ENCODE measurements around the gene ALOX12B. TPM values are rescaled to one million over a fixed set of nuclear protein-coding genes. Genes with fewer than 3 reads are reported as not detected.
A peak's percentile ranks its signal among the peaks of the same experiment; 100 is the strongest.

The ALOX12B gene
- total RNA-seq, 1 experiment from 2014 or later: 0.22 TPM

- H3K4me2 ChIP-seq (ENCODE audit: low read depth, low read length, poor library complexity, severe bottlenecking): no peak overlapping the region
- no peak overlapping the region for H3K9ac ChIP-seq (ENCODE audit: low read length)
- DNase-seq: no peak
- no peak overlapping the region for H3K4me3 ChIP-seq (ENCODE audit: low read length)
- no peaks in the 10 kb centered on the region for H3K9me2 ChIP-seq (replicated peaks; ENCODE audit: insufficient read depth, low read length)
- H3K9me3 ChIP-seq (ENCODE audit: low read length): no peaks in the 10 kb centered on the region
- H3K79me2 ChIP-seq (ENCODE audit: low read length): no peaks in the 10 kb centered on the region
- no peaks in the 10 kb centered on the region for H3K27me3 ChIP-seq (ENCODE audit: low read length)
- H2AFZ ChIP-seq (ENCODE audit: low read length): no peak overlapping the region
- H3K4me1 ChIP-seq (ENCODE audit: low read length): peaks cover 2% of the 10 kb centered on the region; the same call in 1 of the 2 replicates
- no peak overlapping the region for H3K27ac ChIP-seq (ENCODE audit: low read length)
- H3K36me3 ChIP-seq (ENCODE audit: insufficient read depth, low read length): no peaks in the 10 kb centered on the region
- H4K20me1 ChIP-seq (ENCODE audit: insufficient read depth, low read depth, low read length): no peaks in the 10 kb centered on the region
Measured at GRCh38 chr17:8100763-8101162, 13.2 kb upstream of the ALOX12B start.

- no peak overlapping the region for H3K27ac ChIP-seq (ENCODE audit: low read length)
- peaks cover 2% of the 10 kb centered on the region; the same call in 1 of the 2 replicates for H3K4me1 ChIP-seq (ENCODE audit: low read length)
- no peak overlapping the region for H3K9ac ChIP-seq (ENCODE audit: low read length)
- no peaks in the 10 kb centered on the region for H3K79me2 ChIP-seq (ENCODE audit: low read length)
- H3K36me3 ChIP-seq (ENCODE audit: insufficient read depth, low read length): no peaks in the 10 kb centered on the region
- no peak for DNase-seq
- no peaks in the 10 kb centered on the region for H3K9me3 ChIP-seq (ENCODE audit: low read length)
- H2AFZ ChIP-seq (ENCODE audit: low read length): no peak overlapping the region
- H4K20me1 ChIP-seq (ENCODE audit: insufficient read depth, low read depth, low read length): no peaks in the 10 kb centered on the region
- no peaks in the 10 kb centered on the region for H3K27me3 ChIP-seq (ENCODE audit: low read length)
- no peak overlapping the region for H3K4me2 ChIP-seq (ENCODE audit: low read depth, low read length, poor library complexity, severe bottlenecking)
- no peak overlapping the region for H3K4me3 ChIP-seq (ENCODE audit: low read length)
- no peaks in the 10 kb centered on the region for H3K9me2 ChIP-seq (replicated peaks; ENCODE audit: insufficient read depth, low read length)
Measured at GRCh38 chr17:8100111-8100510, 12.6 kb upstream of the ALOX12B start.

DNA sequence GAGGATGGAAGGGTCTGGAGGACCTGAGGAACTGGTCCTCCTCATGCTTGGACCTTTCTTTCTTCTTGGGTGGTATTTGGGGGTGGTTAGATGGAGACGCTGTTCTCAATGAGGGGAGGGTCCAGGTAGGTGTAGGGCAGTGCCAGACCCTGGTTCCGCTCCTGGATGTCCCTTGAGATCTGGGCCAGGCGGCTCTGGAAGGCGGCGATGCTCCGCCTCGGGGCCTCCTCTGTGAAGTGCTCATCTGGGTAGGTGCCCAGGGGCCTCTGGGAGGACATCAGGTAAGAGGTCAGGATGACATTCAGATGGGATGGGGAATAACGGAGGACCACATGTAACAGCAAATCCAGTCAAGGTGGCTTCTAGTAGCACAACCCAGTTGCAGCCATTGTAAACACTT, 9.0 kb upstream of the ALOX12B start:
- H3K27me3 ChIP-seq (ENCODE audit: low read length): no peaks in the 10 kb centered on the region
- H3K4me2 ChIP-seq (ENCODE audit: low read depth, low read length, poor library complexity, severe bottlenecking): no peak overlapping the region

GRCh38 chr17:8095361-8095760, 7.8 kb upstream of the ALOX12B start:
- peaks cover 16% of the 10 kb centered on the region for H3K4me1 ChIP-seq (ENCODE audit: low read length)
- H3K9me2 ChIP-seq (replicated peaks; ENCODE audit: insufficient read depth, low read length): no peaks in the 10 kb centered on the region
- no peak overlapping the region for H3K27ac ChIP-seq (ENCODE audit: low read length)
- H3K27me3 ChIP-seq (ENCODE audit: low read length): no peaks in the 10 kb centered on the region
- no peaks in the 10 kb centered on the region for H3K9me3 ChIP-seq (ENCODE audit: low read length)
- no peak overlapping the region for H2AFZ ChIP-seq (ENCODE audit: low read length)
- H3K36me3 ChIP-seq (ENCODE audit: insufficient read depth, low read length): no peaks in the 10 kb centered on the region
- H3K9ac ChIP-seq (ENCODE audit: low read length): no peak overlapping the region
- H3K4me3 ChIP-seq (ENCODE audit: low read length): no peak overlapping the region
- no peak overlapping the region for H3K4me2 ChIP-seq (ENCODE audit: low read depth, low read length, poor library complexity, severe bottlenecking)
- no peaks in the 10 kb centered on the region for H3K79me2 ChIP-seq (ENCODE audit: low read length)
- DNase-seq: no peak
- H4K20me1 ChIP-seq (ENCODE audit: insufficient read depth, low read depth, low read length): no peaks in the 10 kb centered on the region

More for the DNA sequence above, 9.0 kb upstream of the ALOX12B start:
- no peak for DNase-seq
- Histone ChIP-seq H3K79me2 (ENCODE audit: low read length) (no peaks in the 10 kb centered on the region), H3K36me3 (ENCODE audit: insufficient read depth, low read length) (no peaks in the 10 kb centered on the region), H3K4me3 (ENCODE audit: low read length) (no peak overlapping the region), H3K9me3 (ENCODE audit: low read length) (no peaks in the 10 kb centered on the region), H3K9me2 (replicated peaks; ENCODE audit: insufficient read depth, low read length) (no peaks in the 10 kb centered on the region), H3K9ac (ENCODE audit: low read length) (no peak overlapping the region), H2AFZ (ENCODE audit: low read length) (no peak overlapping the region), H3K4me1 (ENCODE audit: low read length) (peaks cover 4% of the 10 kb centered on the region), H4K20me1 (ENCODE audit: insufficient read depth, low read depth, low read length) (no peaks in the 10 kb centered on the region), H3K27ac (ENCODE audit: low read length) (no peak overlapping the region)

GRCh38 chr17:8091033-8091687, 3.6 kb upstream of the ALOX12B start:
- peak overlapping the region; percentile 61; the same call in 1 of the 2 replicates for H3K4me3 ChIP-seq (ENCODE audit: low read length)
- peaks cover 30% of the 10 kb centered on the region for H3K4me1 ChIP-seq (ENCODE audit: low read length)
- H3K36me3 ChIP-seq (ENCODE audit: insufficient read depth, low read length): no peaks in the 10 kb centered on the region
- H3K9me2 ChIP-seq (replicated peaks; ENCODE audit: insufficient read depth, low read length): no peaks in the 10 kb centered on the region
- H2AFZ ChIP-seq (ENCODE audit: low read length): peak overlapping the region; percentile 68; the same call in 1 of the 2 replicates
- peak; percentile 97 for DNase-seq
- H3K27me3 ChIP-seq (ENCODE audit: low read length): no peaks in the 10 kb centered on the region
- H3K27ac ChIP-seq (ENCODE audit: low read length): no peak overlapping the region
- no peaks in the 10 kb centered on the region for H3K79me2 ChIP-seq (ENCODE audit: low read length)
- H3K9ac ChIP-seq (ENCODE audit: low read length): peak overlapping the region; percentile 63
- H4K20me1 ChIP-seq (ENCODE audit: insufficient read depth, low read depth, low read length): no peaks in the 10 kb centered on the region
- peak overlapping the region; percentile 88 for H3K4me2 ChIP-seq (ENCODE audit: low read depth, low read length, poor library complexity, severe bottlenecking)
- H3K9me3 ChIP-seq (ENCODE audit: low read length): no peaks in the 10 kb centered on the region

DNA sequence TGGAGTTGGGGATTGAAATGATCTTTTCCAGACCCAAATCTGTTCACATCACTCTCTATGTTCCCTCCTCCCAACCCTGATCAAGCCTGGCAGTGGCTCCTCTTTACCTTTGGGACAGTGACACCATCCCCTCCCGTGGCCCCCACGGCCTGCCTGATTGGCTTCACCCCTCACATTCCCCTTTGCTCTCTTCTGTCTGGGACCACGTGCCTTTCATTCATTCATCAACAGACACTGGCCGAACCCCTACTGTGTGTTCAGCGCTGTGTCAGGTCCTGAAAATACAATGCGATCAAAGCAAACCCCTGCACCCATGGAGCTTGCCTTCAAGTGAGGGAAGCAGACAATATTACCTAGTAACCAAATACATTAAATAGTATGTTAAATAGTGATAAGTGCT, 2.2 kb upstream of the ALOX12B start:
- H3K79me2 ChIP-seq (ENCODE audit: low read length): no peaks in the 10 kb centered on the region
- no peaks in the 10 kb centered on the region for H3K36me3 ChIP-seq (ENCODE audit: insufficient read depth, low read length)
- H3K4me1 ChIP-seq (ENCODE audit: low read length): peaks cover 30% of the 10 kb centered on the region
- no peaks in the 10 kb centered on the region for H3K9me3 ChIP-seq (ENCODE audit: low read length)
- DNase-seq: no peak
- H3K9ac ChIP-seq (ENCODE audit: low read length): no peak overlapping the region
- no peak overlapping the region for H2AFZ ChIP-seq (ENCODE audit: low read length)
- H3K9me2 ChIP-seq (replicated peaks; ENCODE audit: insufficient read depth, low read length): no peaks in the 10 kb centered on the region
- H4K20me1 ChIP-seq (ENCODE audit: insufficient read depth, low read depth, low read length): no peaks in the 10 kb centered on the region
- H3K27me3 ChIP-seq (ENCODE audit: low read length): no peaks in the 10 kb centered on the region
- H3K4me3 ChIP-seq (ENCODE audit: low read length): no peak overlapping the region
- no peak overlapping the region for H3K27ac ChIP-seq (ENCODE audit: low read length)
- no peak overlapping the region for H3K4me2 ChIP-seq (ENCODE audit: low read depth, low read length, poor library complexity, severe bottlenecking)

DNA sequence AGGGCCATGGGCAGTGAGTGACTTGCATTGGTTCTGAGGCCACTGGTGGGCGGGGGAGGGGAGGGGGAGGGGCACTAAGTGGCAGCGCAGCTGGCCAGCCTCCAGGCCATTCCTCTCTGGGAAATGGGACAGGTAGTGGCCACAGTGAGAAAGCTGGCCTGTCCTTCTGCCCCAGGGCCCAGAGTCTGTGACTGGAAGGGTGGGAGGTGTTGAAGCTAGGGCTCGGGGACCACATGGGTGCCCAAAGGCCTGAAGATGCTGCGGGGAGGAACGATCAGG, 375 bp upstream of the ALOX12B start:
- H3K36me3 ChIP-seq (ENCODE audit: insufficient read depth, low read length): no peaks in the 10 kb centered on the region
- no peaks in the 10 kb centered on the region for H3K27me3 ChIP-seq (ENCODE audit: low read length)
- H3K9ac ChIP-seq (ENCODE audit: low read length): no peak overlapping the region
- H2AFZ ChIP-seq (ENCODE audit: low read length): no peak overlapping the region
- no peaks in the 10 kb centered on the region for H4K20me1 ChIP-seq (ENCODE audit: insufficient read depth, low read depth, low read length)
- H3K9me2 ChIP-seq (replicated peaks; ENCODE audit: insufficient read depth, low read length): no peaks in the 10 kb centered on the region
- H3K79me2 ChIP-seq (ENCODE audit: low read length): no peaks in the 10 kb centered on the region
- peaks cover 30% of the 10 kb centered on the region for H3K4me1 ChIP-seq (ENCODE audit: low read length)
- H3K9me3 ChIP-seq (ENCODE audit: low read length): no peaks in the 10 kb centered on the region
- no peak overlapping the region for H3K4me3 ChIP-seq (ENCODE audit: low read length)
- DNase-seq: no peak
- no peak overlapping the region for H3K27ac ChIP-seq (ENCODE audit: low read length)
- no peak overlapping the region for H3K4me2 ChIP-seq (ENCODE audit: low read depth, low read length, poor library complexity, severe bottlenecking)

GRCh38 chr17:8084250-8084649, 3.3 kb downstream of the ALOX12B start:
- no peak overlapping the region for H2AFZ ChIP-seq (ENCODE audit: low read length)
- H3K27ac ChIP-seq (ENCODE audit: low read length): no peak overlapping the region
- H3K4me3 ChIP-seq (ENCODE audit: low read length): no peak overlapping the region
- no peak overlapping the region for H3K9ac ChIP-seq (ENCODE audit: low read length)
- DNase-seq: no peak
- H3K4me2 ChIP-seq (ENCODE audit: low read depth, low read length, poor library complexity, severe bottlenecking): no peak overlapping the region
- H3K27me3 ChIP-seq (ENCODE audit: low read length): no peaks in the 10 kb centered on the region
- no peaks in the 10 kb centered on the region for H3K9me2 ChIP-seq (replicated peaks; ENCODE audit: insufficient read depth, low read length)
- H3K4me1 ChIP-seq (ENCODE audit: low read length): peaks cover 21% of the 10 kb centered on the region
- H3K9me3 ChIP-seq (ENCODE audit: low read length): no peaks in the 10 kb centered on the region
- no peaks in the 10 kb centered on the region for H3K36me3 ChIP-seq (ENCODE audit: insufficient read depth, low read length)
- peaks cover 9% of the 10 kb centered on the region for H4K20me1 ChIP-seq (ENCODE audit: insufficient read depth, low read depth, low read length)
- no peaks in the 10 kb centered on the region for H3K79me2 ChIP-seq (ENCODE audit: low read length)

All from Karpas-422 (cell line).